Left lung (tissue), 10 donors: ENCODE measurements around the gene RLN3. TPM values are rescaled to one million over a fixed set of nuclear protein-coding genes. Genes with fewer than 3 reads are reported as not detected.
A peak's percentile ranks its signal among the peaks of the same experiment; 100 is the strongest.

Source experiments
- ATAC-seq: fragments of 200-7000 bp; cut with Tn5 transposase; one replicate; pipeline ENCODE4 v1.9.1; 2020; ENCODE audit warnings: moderate library complexity
- DNase-seq, 4 donors: peaks; one replicate each; pipeline ENCODE4 v3.0.0-alpha.2; 2013 to 2020
- H3K27ac ChIP-seq, 2 donors: fragments of 200-600 bp; sonication (generic) in 1 of 2; one replicate each; pipeline versions ENCODE4 v1.5.0 to v1.8.0; 2020 to 2021
- H3K27me3 ChIP-seq, 2 donors: fragments of 200-600 bp; sonication (generic) in 1 of 2; one replicate each; pipeline versions ENCODE4 v1.5.0 to v1.8.0; 2020 to 2021
- H3K36me3 ChIP-seq, 2 donors: fragments of 200-600 bp; sonication (generic) in 1 of 2; one replicate each; pipeline versions ENCODE4 v1.5.0 to v1.8.0; 2020 to 2021
- H3K4me1 ChIP-seq, 2 donors: fragments of 200-600 bp; one replicate each; pipeline ENCODE4 v1.8.0; 2021
- H3K4me3 ChIP-seq, 2 donors: fragments of 200-600 bp; sonication (generic) in 1 of 2; one replicate each; pipeline versions ENCODE4 v1.5.0 to v1.8.0; 2020 to 2021; ENCODE audit warnings: mild to moderate bottlenecking in 1 of 2
- H3K9me3 ChIP-seq, 2 donors: fragments of 200-600 bp; sonication (generic) in 1 of 2; one replicate each; pipeline versions ENCODE4 v1.5.0 to v1.8.0; 2020 to 2021
- CTCF ChIP-seq, 2 donors: fragments of 200-600 bp; sonication (generic) in 1 of 2; IDR thresholded peaks; one replicate each; pipeline versions ENCODE4 v1.5.0 to v1.8.0; 2021; ENCODE audit warnings: antibody characterized with exemption in 2 of 2
- intact Hi-C, 2 donors: fragments of 100-400 bp; cut with DNase I; formaldehyde crosslinking; loops; one replicate each; pipeline versions ENCODE4 v1.11.2 to v1.14.2; 2022
- polyA plus RNA-seq, 6 donors: library from polyadenylated mRNA; unstranded; fragments of 120-200 nt; gene quantifications; one replicate each; pipeline ENCODE4 v1.2.1, GENCODE V29; 2013; ENCODE audit not compliant: insufficient read length in 6 of 6
- total RNA-seq, 2 donors: library from RNA; stranded (reverse); fragmentation: NEBNext Ultra II Directional; extraction: Animal tissue kit (Norgen Biotek cat#: 25700); gene quantifications; one replicate each; pipeline ENCODE4 v1.2.1, GENCODE V29; 2021
- donor health status: DM: no; HTN: yes; CAD: no.
- donor health status: DM: no; HTN: no; CAD: no.

The RLN3 gene
- total and polyA plus RNA-seq, 8 donors: not detected

GRCh38 chr19:13993590-13994300, 34.2 kb upstream of the RLN3 start:
- intact Hi-C loops: no loop called here
- DNase-seq: peak in 1 of 4 donors; percentile 74
- H3K9me3 ChIP-seq: peaks cover 0 to 3% of the 10 kb centered on the region in 2 donors
- no peaks in the 10 kb centered on the region for H3K4me1 ChIP-seq
- H3K4me3 ChIP-seq: no peak overlapping the region
- TF ChIP-seq CTCF (IDR thresholded peaks at IDR 0.05): no peak
- no peaks in the 10 kb centered on the region for H3K27me3 ChIP-seq
- ATAC-seq: no peak
- H3K36me3 ChIP-seq: peaks cover 8 to 60% of the 10 kb centered on the region in 2 donors
- H3K27ac ChIP-seq: no peak overlapping the region

GRCh38 chr19:13995017-13995728, 32.8 kb upstream of the RLN3 start:
- intact Hi-C loops: no loop called here
- H3K4me1 ChIP-seq: no peaks in the 10 kb centered on the region
- ATAC-seq: no peak
- peak in 1 of 4 donors; percentile 51 for DNase-seq
- H3K9me3 ChIP-seq: peaks cover 0 to 11% of the 10 kb centered on the region in 2 donors
- H3K36me3 ChIP-seq: peaks cover 8 to 60% of the 10 kb centered on the region in 2 donors
- no peaks in the 10 kb centered on the region for H3K27me3 ChIP-seq
- H3K27ac ChIP-seq: no peak overlapping the region
- TF ChIP-seq CTCF (IDR thresholded peaks at IDR 0.05): no peak
- no peak overlapping the region for H3K4me3 ChIP-seq

DNA sequence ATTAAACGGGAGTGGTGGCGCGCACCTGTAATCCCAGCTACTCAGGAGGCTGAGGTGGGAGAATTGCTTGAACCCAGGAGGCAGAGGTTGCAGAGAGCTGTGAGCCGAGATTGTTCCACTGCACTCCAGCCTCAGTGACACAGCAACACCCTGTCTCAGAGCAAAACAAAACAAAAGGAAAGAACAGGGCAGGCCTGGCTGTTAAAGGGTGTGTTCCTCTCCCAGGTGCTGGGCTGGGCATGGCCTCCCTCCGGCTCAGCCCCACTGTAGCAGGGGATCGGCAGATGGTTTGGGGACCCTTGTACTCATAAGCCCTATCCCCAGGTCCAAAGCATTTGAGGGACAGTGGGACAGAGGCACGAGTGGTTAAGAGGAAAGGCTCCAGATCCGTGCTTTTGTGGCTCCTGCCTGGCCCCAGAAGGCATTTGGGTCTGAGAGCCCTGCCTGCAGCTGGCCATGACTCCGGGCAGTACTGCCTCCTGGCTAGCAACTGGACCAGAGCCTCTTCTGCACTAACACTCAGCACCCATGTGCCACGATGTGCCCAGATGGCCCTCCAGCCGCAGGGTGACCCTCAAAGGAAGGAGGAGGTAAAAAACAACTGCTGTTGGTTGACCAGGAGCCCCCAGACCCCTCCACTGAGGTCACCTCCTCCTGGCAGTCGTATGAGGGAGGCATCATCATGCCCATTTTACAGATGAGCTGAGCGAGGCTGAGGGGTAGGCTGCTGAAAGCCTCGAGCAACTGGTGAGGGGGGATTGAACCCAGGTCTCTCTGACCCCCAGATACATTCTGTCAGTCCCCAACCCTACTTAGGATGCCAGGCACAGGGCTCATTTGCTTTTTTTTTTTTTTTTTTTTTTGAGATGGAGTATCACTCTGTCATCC, 31.8 kb upstream of the RLN3 start:
- no peak overlapping the region for H3K27ac ChIP-seq
- no peak for ATAC-seq

GRCh38 chr19:13996928-13997630, 30.9 kb upstream of the RLN3 start:
- Histone ChIP-seq H3K27me3 (no peaks in the 10 kb centered on the region), H3K36me3 (peaks cover 4 to 48% of the 10 kb centered on the region in 2 donors), H3K4me3 (no peak overlapping the region), H3K9me3 (peaks cover 0 to 11% of the 10 kb centered on the region in 2 donors), H3K4me1 (no peaks in the 10 kb centered on the region), H3K27ac (no peak overlapping the region)
- no peak for TF ChIP-seq CTCF (IDR thresholded peaks at IDR 0.05)
- DNase-seq (peak in 1 of 4 donors; percentile 51), ATAC-seq (no peak)
- intact Hi-C loops: no loop called here

More for the DNA sequence above, 31.8 kb upstream of the RLN3 start:
- TF ChIP-seq CTCF (IDR thresholded peaks at IDR 0.05): no peak
- Histone ChIP-seq H3K4me3 (no peak overlapping the region), H3K36me3 (peaks cover 8 to 56% of the 10 kb centered on the region in 2 donors), H3K27me3 (no peaks in the 10 kb centered on the region), H3K4me1 (no peaks in the 10 kb centered on the region), H3K9me3 (peaks cover 0 to 11% of the 10 kb centered on the region in 2 donors)
- DNase-seq: peak in 1 of 4 donors; percentile 60
- intact Hi-C loops: no loop called here
